Panc1 (cell line): Measurements from ENCODE around the gene THSD7A. TPM values are rescaled to one million over a fixed set of nuclear protein-coding genes. Genes with fewer than 3 reads are reported as not detected.

ENCODE experiments used
- ATAC-seq: fragments of 200-7000 bp; cut with Tn5 transposase; 2 replicates; pipeline ENCODE4 v1.9.1; 2020; ENCODE audit warnings: mild to moderate bottlenecking, moderate library complexity
- BruUV-seq: library from RNA; stranded (reverse); fragments of 400-500 nt; replicated peaks from 2 replicates; lab custom pipeline; 2021; lab: Mats Ljungman, UMichigan
- CTCF ChIA-PET: fragments of 300-600 bp; sonication (Branson Sonifier 250); formaldehyde crosslinking; loops from one replicate; lab custom pipeline; 2022; ENCODE audit warnings: antibody characterized with exemption; lab: Charles Lee
- POLR2A ChIA-PET: fragments of 300-600 bp; sonication (Branson Sonifier 250); formaldehyde crosslinking; loops from one replicate; lab custom pipeline; 2022; ENCODE audit warnings: antibody characterized with exemption; lab: Charles Lee
- DNase-seq: peaks from one replicate; pipeline ENCODE4 v3.0.0-alpha.2; 2010; ENCODE audit warnings: low read depth, low spot score
- H3K27ac ChIP-seq: 2 replicates; pipeline ENCODE4 v1.5.1; 2011; ENCODE audit warnings: mild to moderate bottlenecking, low read length, inconsistent platforms
- H3K27me3 ChIP-seq: fragments of 200-500 bp; sonication (Bioruptor generic); 2 replicates; pipeline ENCODE4 v1.6.0; 2014; ENCODE audit warnings: low read length, inconsistent platforms; ENCODE audit not compliant: control insufficient read depth, insufficient read depth
- H3K36me3 ChIP-seq: fragments of 200-500 bp; sonication (Bioruptor generic); 2 replicates; pipeline ENCODE4 v1.5.1; 2014; ENCODE audit warnings: inconsistent platforms, mild to moderate bottlenecking, low read length, moderate library complexity; ENCODE audit not compliant: control insufficient read depth, insufficient read depth
- H3K4me1 ChIP-seq: 2 replicates; pipeline ENCODE4 v1.5.1; 2011; ENCODE audit warnings: inconsistent platforms, mild to moderate bottlenecking, low read length, moderate library complexity; ENCODE audit not compliant: control insufficient read depth, insufficient read depth
- H3K4me3 ChIP-seq, 2 experiments: 2 replicates each; pipeline ENCODE4 v1.5.1; 2011 to 2012; ENCODE audit warnings: low read depth in 2 of 2, low read length in 2 of 2, mild to moderate bottlenecking in 2 of 2, inconsistent platforms in 1 of 2, moderate library complexity in 1 of 2
- H3K9me3 ChIP-seq: fragments of 200-500 bp; sonication (Bioruptor generic); 2 replicates; pipeline ENCODE4 v1.5.1; 2014; ENCODE audit warnings: low read depth, mild to moderate bottlenecking, inconsistent platforms, low read length, moderate library complexity; ENCODE audit not compliant: control insufficient read depth, insufficient read depth
- POLR2AphosphoS5 ChIP-seq: IDR thresholded peaks from 2 replicates; pipeline ENCODE4 v1.6.1; 2012; ENCODE audit warnings: mild to moderate bottlenecking, low read depth, low read length, moderate library complexity
- SIN3A ChIP-seq: IDR thresholded peaks from 2 replicates; pipeline ENCODE4 v1.6.1; 2012; ENCODE audit warnings: low read depth, mild to moderate bottlenecking, low read length, moderate library complexity, borderline replicate concordance; ENCODE audit not compliant: insufficient read depth
- TCF7L2 ChIP-seq: IDR thresholded peaks from 2 replicates; pipeline ENCODE4 v1.6.1; 2011; ENCODE audit warnings: mild to moderate bottlenecking, low read depth, low read length, inconsistent platforms
- in situ Hi-C: cut with HindIII; loops from 2 replicates; pipeline ENCODE4 v1.10.0; 2016; ENCODE audit warnings: low sequenced_read_pairs, low pct_unique_long_range_greater_than_20kb
- intact Hi-C: fragments of 100-400 bp; cut with micrococcal nuclease; formaldehyde crosslinking; loops from one replicate; pipeline ENCODE4 v1.10.0; 2022; ENCODE audit not compliant: unreplicated experiment
- total RNA-seq: library from RNA; stranded (reverse); gene quantifications from one replicate; pipeline ENCODE4 v1.2.1, GENCODE V29; 2021; ENCODE audit not compliant: unreplicated experiment
- TF ChIP-seq, protein P1 (sequence below): fragments of 450-650 bp; IDR thresholded peaks from 2 replicates; pipeline ENCODE4 v1.5.1; 2017; ENCODE audit warnings: mild to moderate bottlenecking
- TF ChIP-seq, protein P2 (sequence below), 2 experiments: IDR thresholded peaks; 2 replicates each; pipeline ENCODE4 v1.6.1; 2011 to 2012; ENCODE audit warnings: low read depth in 2 of 2, control low read depth in 1 of 2, low read length in 1 of 2, mild to moderate bottlenecking in 1 of 2, moderate library complexity in 1 of 2; ENCODE audit not compliant: insufficient read depth in 1 of 2

Gene THSD7A
- total RNA-seq, 1 experiment from 2014 or later: 38.6 TPM

DNA sequence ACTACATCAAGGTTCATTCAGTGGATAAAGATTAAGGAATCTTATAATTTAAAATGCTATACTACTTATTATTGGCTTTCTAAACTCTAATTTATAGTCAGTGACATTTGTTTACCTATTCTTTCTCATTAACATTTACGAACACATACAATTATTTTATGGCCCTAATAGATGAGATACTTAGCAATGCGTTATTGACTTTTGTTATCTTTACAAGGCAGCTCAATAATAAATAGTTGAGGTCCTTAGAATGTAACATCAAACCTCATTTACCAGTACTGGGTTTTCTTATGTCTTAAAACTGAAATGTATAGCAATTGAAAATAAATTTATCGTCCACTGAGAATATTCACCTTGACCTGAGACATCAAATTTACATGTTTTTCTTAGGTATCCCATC, 89.0 kb downstream of the THSD7A start:
- CTCF ChIA-PET: no interaction called here
- Histone ChIP-seq H3K4me3 (no peak overlapping the region), H3K9me3 (peaks cover 13% of the 10 kb centered on the region; the same call in 1 of the 2 replicates), H3K36me3 (no peaks in the 10 kb centered on the region), H3K27me3 (no peaks in the 10 kb centered on the region), H3K27ac (peak overlapping the region; percentile 85), H3K4me1 (peaks cover 11% of the 10 kb centered on the region; the same call in 1 of the 2 replicates)
- in situ Hi-C loops (no loop called here), intact Hi-C loops (no loop called here)
- ATAC-seq (no peak), DNase-seq (no peak)
- no TSS peak for BruUV-seq
- POLR2A ChIA-PET: no interaction called here
- TF ChIP-seq SIN3A (no peak), POLR2AphosphoS5 (no peak), TCF7L2 (no peak)
- TF ChIP-seq, protein P1, sequence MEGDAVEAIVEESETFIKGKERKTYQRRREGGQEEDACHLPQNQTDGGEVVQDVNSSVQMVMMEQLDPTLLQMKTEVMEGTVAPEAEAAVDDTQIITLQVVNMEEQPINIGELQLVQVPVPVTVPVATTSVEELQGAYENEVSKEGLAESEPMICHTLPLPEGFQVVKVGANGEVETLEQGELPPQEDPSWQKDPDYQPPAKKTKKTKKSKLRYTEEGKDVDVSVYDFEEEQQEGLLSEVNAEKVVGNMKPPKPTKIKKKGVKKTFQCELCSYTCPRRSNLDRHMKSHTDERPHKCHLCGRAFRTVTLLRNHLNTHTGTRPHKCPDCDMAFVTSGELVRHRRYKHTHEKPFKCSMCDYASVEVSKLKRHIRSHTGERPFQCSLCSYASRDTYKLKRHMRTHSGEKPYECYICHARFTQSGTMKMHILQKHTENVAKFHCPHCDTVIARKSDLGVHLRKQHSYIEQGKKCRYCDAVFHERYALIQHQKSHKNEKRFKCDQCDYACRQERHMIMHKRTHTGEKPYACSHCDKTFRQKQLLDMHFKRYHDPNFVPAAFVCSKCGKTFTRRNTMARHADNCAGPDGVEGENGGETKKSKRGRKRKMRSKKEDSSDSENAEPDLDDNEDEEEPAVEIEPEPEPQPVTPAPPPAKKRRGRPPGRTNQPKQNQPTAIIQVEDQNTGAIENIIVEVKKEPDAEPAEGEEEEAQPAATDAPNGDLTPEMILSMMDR: no peak
- TF ChIP-seq, protein P2, sequence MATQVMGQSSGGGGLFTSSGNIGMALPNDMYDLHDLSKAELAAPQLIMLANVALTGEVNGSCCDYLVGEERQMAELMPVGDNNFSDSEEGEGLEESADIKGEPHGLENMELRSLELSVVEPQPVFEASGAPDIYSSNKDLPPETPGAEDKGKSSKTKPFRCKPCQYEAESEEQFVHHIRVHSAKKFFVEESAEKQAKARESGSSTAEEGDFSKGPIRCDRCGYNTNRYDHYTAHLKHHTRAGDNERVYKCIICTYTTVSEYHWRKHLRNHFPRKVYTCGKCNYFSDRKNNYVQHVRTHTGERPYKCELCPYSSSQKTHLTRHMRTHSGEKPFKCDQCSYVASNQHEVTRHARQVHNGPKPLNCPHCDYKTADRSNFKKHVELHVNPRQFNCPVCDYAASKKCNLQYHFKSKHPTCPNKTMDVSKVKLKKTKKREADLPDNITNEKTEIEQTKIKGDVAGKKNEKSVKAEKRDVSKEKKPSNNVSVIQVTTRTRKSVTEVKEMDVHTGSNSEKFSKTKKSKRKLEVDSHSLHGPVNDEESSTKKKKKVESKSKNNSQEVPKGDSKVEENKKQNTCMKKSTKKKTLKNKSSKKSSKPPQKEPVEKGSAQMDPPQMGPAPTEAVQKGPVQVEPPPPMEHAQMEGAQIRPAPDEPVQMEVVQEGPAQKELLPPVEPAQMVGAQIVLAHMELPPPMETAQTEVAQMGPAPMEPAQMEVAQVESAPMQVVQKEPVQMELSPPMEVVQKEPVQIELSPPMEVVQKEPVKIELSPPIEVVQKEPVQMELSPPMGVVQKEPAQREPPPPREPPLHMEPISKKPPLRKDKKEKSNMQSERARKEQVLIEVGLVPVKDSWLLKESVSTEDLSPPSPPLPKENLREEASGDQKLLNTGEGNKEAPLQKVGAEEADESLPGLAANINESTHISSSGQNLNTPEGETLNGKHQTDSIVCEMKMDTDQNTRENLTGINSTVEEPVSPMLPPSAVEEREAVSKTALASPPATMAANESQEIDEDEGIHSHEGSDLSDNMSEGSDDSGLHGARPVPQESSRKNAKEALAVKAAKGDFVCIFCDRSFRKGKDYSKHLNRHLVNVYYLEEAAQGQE (IDR thresholded peaks at IDR 0.05; ENCODE audit: insufficient read depth in 1 of 2, low read depth in 2 of 2, low read length in 1 of 2): no peak

DNA sequence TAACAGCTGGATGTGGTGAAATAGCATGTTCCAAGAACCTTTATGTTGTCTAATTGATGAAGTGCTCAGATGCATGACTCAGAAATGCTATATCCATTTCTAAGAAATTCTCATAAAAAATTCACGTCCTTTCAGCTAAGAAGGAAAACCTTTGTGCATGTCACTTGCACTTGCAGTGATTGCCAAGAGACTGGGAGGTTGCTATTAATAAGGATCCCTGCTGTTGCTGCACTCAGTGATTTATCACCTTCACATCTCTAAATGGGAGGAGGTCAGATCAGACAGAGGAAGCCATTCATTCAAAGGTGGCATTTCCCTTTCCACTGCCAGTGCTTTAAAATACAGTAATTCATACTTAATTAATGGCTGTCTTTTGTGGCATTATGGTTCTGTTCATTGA, 89.5 kb downstream of the THSD7A start:
- H3K36me3 ChIP-seq: no peaks in the 10 kb centered on the region
- H3K9me3 ChIP-seq: peaks cover 13% of the 10 kb centered on the region; the same call in 1 of the 2 replicates
- ChIA-PET POLR2A (no interaction called here), CTCF (no interaction called here)
- no peak overlapping the region for H3K4me3 ChIP-seq
- H3K4me1 ChIP-seq: peaks cover 11% of the 10 kb centered on the region; the same call in 1 of the 2 replicates
- DNase-seq: no peak
- no peaks in the 10 kb centered on the region for H3K27me3 ChIP-seq
- H3K27ac ChIP-seq: peak overlapping the region; percentile 85
- in situ Hi-C loops (no loop called here), intact Hi-C loops (no loop called here)
- ATAC-seq: peak; percentile 84
- BruUV-seq: no TSS peak
- TF ChIP-seq POLR2AphosphoS5 (no peak), TCF7L2 (peak; percentile 65; the same call in 1 of the 2 replicates)

DNA sequence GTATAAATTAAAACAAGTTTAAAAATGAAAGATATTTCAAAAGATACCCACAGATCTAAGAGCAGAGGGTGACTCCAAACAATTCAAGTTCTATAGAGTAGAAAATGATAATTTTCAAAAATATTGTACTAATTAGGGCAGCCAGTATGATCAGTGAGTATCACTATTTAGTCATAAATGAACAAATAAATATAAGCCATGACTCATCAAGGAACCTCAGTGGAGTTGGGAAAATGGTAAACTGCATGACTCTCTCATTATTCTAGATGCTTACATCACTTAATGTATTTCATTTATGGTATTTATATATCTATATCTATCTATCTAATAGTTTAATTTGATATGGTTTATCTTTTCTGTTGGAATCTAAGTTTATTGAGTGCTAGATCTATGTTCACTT, 94.3 kb downstream of the THSD7A start:
- no peak overlapping the region for H3K4me3 ChIP-seq
- DNase-seq (no peak), ATAC-seq (no peak)
- H3K9me3 ChIP-seq: no peaks in the 10 kb centered on the region
- CTCF ChIA-PET: no interaction called here
- H3K4me1 ChIP-seq: peaks cover 11% of the 10 kb centered on the region; the same call in 1 of the 2 replicates
- no peaks in the 10 kb centered on the region for H3K36me3 ChIP-seq
- TF ChIP-seq SIN3A: no peak
- TF ChIP-seq, protein P1: no peak
- TF ChIP-seq TCF7L2: no peak
- TF ChIP-seq POLR2AphosphoS5: no peak
- TF ChIP-seq, protein P2 (IDR thresholded peaks at IDR 0.05; ENCODE audit: insufficient read depth in 1 of 2, low read depth in 2 of 2, low read length in 1 of 2): no peak
- POLR2A ChIA-PET: no interaction called here
- intact Hi-C loops (no loop called here), in situ Hi-C loops (no loop called here)
- H3K27me3 ChIP-seq: no peaks in the 10 kb centered on the region
- peak overlapping the region; percentile 62; the same call in 1 of the 2 replicates for H3K27ac ChIP-seq
- BruUV-seq: no TSS peak
